IMR-90 (cell line): ENCODE results near the gene ACTC1. TPM values are rescaled to one million over a fixed set of nuclear protein-coding genes. Genes with fewer than 3 reads are reported as not detected.

ENCODE experiments used
- ATAC-seq: fragments of 200-7000 bp; cut with Tn5 transposase; 2 replicates; pipeline ENCODE4 v1.9.1; 2020; ENCODE audit warnings: low read depth, mild to moderate bottlenecking, moderate library complexity
- BruUV-seq: library from RNA; stranded (reverse); fragments of 400-500 nt; replicated peaks from 2 replicates; lab custom pipeline; 2021; lab: Mats Ljungman, UMichigan
- CTCF ChIA-PET: fragments of 300-600 bp; formaldehyde crosslinking; extraction: SDS; loops from one replicate; lab custom pipeline; 2021; ENCODE audit warnings: antibody characterized with exemption; lab: Yijun Ruan, JAX
- POLR2A ChIA-PET: fragments of 300-600 bp; sonication (Branson Sonifier 250); formaldehyde crosslinking; loops from one replicate; lab custom pipeline; 2022; ENCODE audit warnings: antibody characterized with exemption; ENCODE audit not compliant: unreplicated experiment; lab: Charles Lee
- DNase-seq: peaks from one replicate; pipeline ENCODE4 v3.0.0; 2013
- H2AFZ ChIP-seq: replicated peaks from 2 replicates; pipeline ENCODE3; 2013; ENCODE audit warnings: low read length, mild to moderate bottlenecking; ENCODE audit not compliant: poor library complexity
- H2AK5ac ChIP-seq: 2 replicates; pipeline ENCODE4 v1.6.1; 2013; ENCODE audit warnings: low read depth, low read length, inconsistent platforms
- H2AK9ac ChIP-seq: replicated peaks from 2 replicates; pipeline ENCODE3; 2013; ENCODE audit warnings: mild to moderate bottlenecking, low read depth, low read length, moderate library complexity; ENCODE audit not compliant: poor library complexity
- H2BK120ac ChIP-seq: 2 replicates; pipeline ENCODE4 v1.6.1; 2013; ENCODE audit warnings: low read depth, low read length, inconsistent platforms
- H2BK15ac ChIP-seq: 3 replicates; pipeline ENCODE4 v1.6.1; 2013; ENCODE audit warnings: low read depth, low read length, inconsistent platforms
- H2BK20ac ChIP-seq: 2 replicates; pipeline ENCODE4 v1.6.1; 2013; ENCODE audit warnings: low read depth, mild to moderate bottlenecking, inconsistent platforms, low read length, moderate library complexity
- H2BK5ac ChIP-seq: 2 replicates; pipeline ENCODE4 v1.6.1; 2013; ENCODE audit warnings: mild to moderate bottlenecking, low read depth, low read length, inconsistent platforms; ENCODE audit not compliant: poor library complexity, severe bottlenecking
- H3K14ac ChIP-seq: replicated peaks from 2 replicates; pipeline ENCODE4 v1.6.1; 2013; ENCODE audit warnings: low read depth, low read length, inconsistent platforms
- H3K18ac ChIP-seq: 2 replicates; pipeline ENCODE4 v1.6.1; 2013; ENCODE audit warnings: low read depth, low read length, control low read depth
- H3K23ac ChIP-seq: 2 replicates; pipeline ENCODE4 v1.6.1; 2013; ENCODE audit warnings: low read depth, low read length, inconsistent platforms
- H3K27ac ChIP-seq: 2 replicates; pipeline ENCODE4 v1.5.1; 2013; ENCODE audit warnings: mild to moderate bottlenecking, control low read depth, low read length; ENCODE audit not compliant: insufficient read depth
- H3K27me3 ChIP-seq: 2 replicates; pipeline ENCODE4 v1.6.1; 2013; ENCODE audit warnings: low read length; ENCODE audit not compliant: control insufficient read depth, insufficient read depth
- H3K36me3 ChIP-seq: 2 replicates; pipeline ENCODE4 v1.6.1; 2013; ENCODE audit warnings: low read length, mixed read lengths; ENCODE audit not compliant: control insufficient read depth, insufficient read depth
- H3K4ac ChIP-seq: 2 replicates; pipeline ENCODE4 v1.6.1; 2013; ENCODE audit warnings: low read depth, low read length, inconsistent platforms
- H3K4me1 ChIP-seq: 2 replicates; pipeline ENCODE4 v1.6.1; 2013; ENCODE audit warnings: low read length, mixed read lengths; ENCODE audit not compliant: control insufficient read depth, insufficient read depth
- H3K4me2 ChIP-seq: 2 replicates; pipeline ENCODE4 v1.6.1; 2013; ENCODE audit warnings: low read depth, mild to moderate bottlenecking, control low read depth, low read length, moderate library complexity
- H3K4me3 ChIP-seq: 2 replicates; pipeline ENCODE4 v1.5.1; 2013; ENCODE audit warnings: low read depth, mild to moderate bottlenecking, control low read depth, low read length, moderate library complexity; ENCODE audit not compliant: insufficient read depth
- H3K56ac ChIP-seq: 2 replicates; pipeline ENCODE4 v1.6.1; 2013; ENCODE audit warnings: low read length, inconsistent platforms; ENCODE audit not compliant: insufficient read depth; ENCODE audit errors: extremely low read depth
- H3K79me1 ChIP-seq, 2 experiments: 2 replicates each; pipeline ENCODE4 v1.6.1; 2013; ENCODE audit warnings: low read length in 2 of 2, inconsistent platforms in 1 of 2, low read depth in 1 of 2
- H3K9ac ChIP-seq: 2 replicates; pipeline ENCODE4 v1.6.1; 2013; ENCODE audit warnings: low read depth, low read length, control low read depth
- H3K9me1 ChIP-seq: 2 replicates; pipeline ENCODE4 v1.6.1; 2013; ENCODE audit warnings: low read length, inconsistent platforms; ENCODE audit not compliant: insufficient read depth
- H3K9me3 ChIP-seq: 2 replicates; pipeline ENCODE4 v1.6.1; 2013; ENCODE audit warnings: low read length; ENCODE audit not compliant: control insufficient read depth, insufficient read depth
- H4K20me1 ChIP-seq: 2 replicates; pipeline ENCODE4 v1.6.1; 2013; ENCODE audit warnings: low read length, inconsistent platforms; ENCODE audit not compliant: insufficient read depth
- H4K5ac ChIP-seq: 2 replicates; pipeline ENCODE4 v1.6.1; 2013; ENCODE audit warnings: mild to moderate bottlenecking, low read depth, low read length, control low read depth
- H4K8ac ChIP-seq, 2 experiments: 2 replicates each; pipeline ENCODE4 v1.6.1; 2013; ENCODE audit warnings: low read depth in 2 of 2, low read length in 2 of 2, control low read depth in 1 of 2, inconsistent platforms in 1 of 2
- H4K91ac ChIP-seq: 2 replicates; pipeline ENCODE4 v1.6.1; 2013; ENCODE audit warnings: low read depth, low read length, inconsistent platforms; ENCODE audit not compliant: insufficient read depth
- BHLHE40 ChIP-seq: fragments of 150-350 bp; IDR thresholded peaks from 2 replicates; pipeline ENCODE4 v1.6.1; 2016; ENCODE audit warnings: mild to moderate bottlenecking, low read depth, low read length
- CEBPB ChIP-seq: IDR thresholded peaks from 2 replicates; pipeline ENCODE4 v1.6.1; 2012; ENCODE audit warnings: low read depth, low read length, improper control_type of control experiment
- CHD1 ChIP-seq: IDR thresholded peaks from 2 replicates; pipeline ENCODE4 v1.6.1; 2012; ENCODE audit warnings: low read depth, low read length, improper control_type of control experiment
- CTCF ChIP-seq: conservative IDR thresholded peaks from 2 replicates; pipeline ENCODE4 v1.5.1; 2012; ENCODE audit warnings: mild to moderate bottlenecking, low read depth, low read length, improper control_type of control experiment
- ELK1 ChIP-seq: fragments of 150-350 bp; IDR thresholded peaks from 2 replicates; pipeline ENCODE4 v1.6.1; 2016; ENCODE audit warnings: low read depth, mild to moderate bottlenecking, low read length, moderate library complexity, borderline replicate concordance
- FOS ChIP-seq: fragments of 150-350 bp; IDR thresholded peaks from 2 replicates; pipeline ENCODE4 v1.6.1; 2016; ENCODE audit warnings: low read depth, low read length
- MAFK ChIP-seq: IDR thresholded peaks from 2 replicates; pipeline ENCODE4 v1.6.1; 2012; ENCODE audit warnings: low read depth, low read length, improper control_type of control experiment
- MXI1 ChIP-seq: IDR thresholded peaks from 2 replicates; pipeline ENCODE4 v1.6.1; 2012; ENCODE audit warnings: low read depth, mild to moderate bottlenecking, low read length, moderate library complexity, borderline replicate concordance
- NFE2L2 ChIP-seq: fragments of 150-350 bp; IDR thresholded peaks from 2 replicates; pipeline ENCODE4 v1.6.1; 2016; ENCODE audit warnings: low read depth, mild to moderate bottlenecking, low read length
- POLR2A ChIP-seq: IDR thresholded peaks from 2 replicates; pipeline ENCODE4 v1.6.1; 2012; ENCODE audit warnings: mild to moderate bottlenecking, low read depth, low read length
- USF2 ChIP-seq: fragments of 150-350 bp; IDR thresholded peaks from 2 replicates; pipeline ENCODE4 v1.6.1; 2017; ENCODE audit warnings: mild to moderate bottlenecking, antibody characterized with exemption, low read length, low read depth
- WGBS, 2 experiments: methylation state at CpG; one replicate each; pipeline versions ENCODE4 v1.1.5 to v1.1.7; 2013; ENCODE audit warnings: missing lambda C conversion rate in 2 of 2; ENCODE audit not compliant: insufficient read length in 1 of 2; ENCODE audit errors: extremely low coverage in 2 of 2; 5-methylcytosine and 5-hydroxymethylcytosine counted together
- dilution Hi-C: fragments of 300-500 bp; cut with HindIII; formaldehyde crosslinking; loops from one replicate; pipeline ENCODE4 v1.14.3; 2018; ENCODE audit warnings: low sequenced_read_pairs; ENCODE audit not compliant: unreplicated experiment
- in situ Hi-C: fragments of 300-500 bp; cut with MboI; formaldehyde crosslinking; loops from 3 replicates; pipeline ENCODE4 v1.14.3; 2019; ENCODE audit warnings: low sequenced_read_pairs, inconsistent platforms, mixed read lengths
- intact Hi-C: fragments of 100-400 bp; cut with micrococcal nuclease; formaldehyde crosslinking; loops from 2 replicates; pipeline ENCODE4 v1.10.0; 2022
- polyA plus RNA-seq, 3 experiments: library from polyadenylated mRNA; depleted of rRNA; stranded (reverse); fragments of >200 nt; gene quantifications; 2 replicates each; pipeline ENCODE4 v1.2.3, GENCODE V29; 2012; ENCODE audit warnings: low replicate concordance in 1 of 3
- total RNA-seq: library from RNA; depleted of rRNA; stranded (reverse); fragments of >200 nt; gene quantifications from 2 replicates; pipeline ENCODE4 v1.2.3, GENCODE V29; 2012

Gene ACTC1
- total and polyA plus RNA-seq, 2 of the 4 experiments (the other 2 are of a cell fraction), result 1.1 to 2.8 TPM

- no peak overlapping the region for H2BK5ac ChIP-seq
- H3K4ac ChIP-seq, result no peak overlapping the region
- dilution Hi-C loops (no loop called here), intact Hi-C loops (no loop called here), in situ Hi-C loops (no loop called here)
- no peak overlapping the region for H2BK20ac ChIP-seq
- H3K23ac ChIP-seq, result no peak overlapping the region
- no peaks in the 10 kb centered on the region for H3K9me3 ChIP-seq
- H3K14ac ChIP-seq, result no peak overlapping the region
- no peaks in the 10 kb centered on the region for H3K36me3 ChIP-seq
- no peak overlapping the region for H2BK120ac ChIP-seq
- no peaks in the 10 kb centered on the region for H3K79me1 ChIP-seq
- H4K91ac ChIP-seq, result no peak overlapping the region
- 80% methylated on average over 1 of the region's 5 CpGs; no CpG with 5 or more reads in 1 of the 2 experiments for WGBS, 2 experiments
- no peaks in the 10 kb centered on the region for H4K20me1 ChIP-seq
- no peak overlapping the region for H4K8ac ChIP-seq
- peaks cover 4% of the 10 kb centered on the region for H3K4me1 ChIP-seq
- no peak overlapping the region for H2BK15ac ChIP-seq
- no TSS peak for BruUV-seq
- TF ChIP-seq MAFK, result no peak
- no peak for TF ChIP-seq FOS
- no peak for TF ChIP-seq MXI1
- TF ChIP-seq BHLHE40, result no peak
- TF ChIP-seq CEBPB, result no peak
- TF ChIP-seq CHD1, result no peak
- TF ChIP-seq CTCF, result no peak
- no peak for TF ChIP-seq POLR2A
- TF ChIP-seq NFE2L2, result no peak
- no peak for TF ChIP-seq USF2
- TF ChIP-seq ELK1, result no peak
- H3K9ac ChIP-seq, result no peak overlapping the region
- H4K5ac ChIP-seq, result no peak overlapping the region
- peaks cover 4% of the 10 kb centered on the region for H3K27me3 ChIP-seq
- DNase-seq, result no peak
- H3K18ac ChIP-seq, result no peak overlapping the region
- no peak overlapping the region for H3K4me2 ChIP-seq
- ChIA-PET CTCF (no interaction called here), POLR2A (no interaction called here)
- no peak for ATAC-seq
- no peak overlapping the region for H3K4me3 ChIP-seq
- no peak overlapping the region for H3K27ac ChIP-seq
- no peak overlapping the region for H2AFZ ChIP-seq
- no peak overlapping the region for H2AK5ac ChIP-seq
- H3K9me1 ChIP-seq, result peaks cover 3% of the 10 kb centered on the region; the same call in 1 of the 2 replicates
- no peak overlapping the region for H2AK9ac ChIP-seq
- H3K56ac ChIP-seq, result no peak overlapping the region
Observed at GRCh38 chr15:34820110-34820509, 24.8 kb upstream of the ACTC1 start.
